Left lung (tissue), 10 donors: ENCODE measurements around the gene STX5. TPM values are rescaled to one million over a fixed set of nuclear protein-coding genes. Genes with fewer than 3 reads are reported as not detected.

ENCODE experiments used
- ATAC-seq: fragments of 200-7000 bp; cut with Tn5 transposase; one replicate; pipeline ENCODE4 v1.9.1; 2020; ENCODE audit warnings: moderate library complexity
- DNase-seq, 4 donors: peaks; one replicate each; pipeline ENCODE4 v3.0.0-alpha.2; 2013 to 2020
- H3K27ac ChIP-seq, 2 donors: fragments of 200-600 bp; sonication (generic) in 1 of 2; one replicate each; pipeline versions ENCODE4 v1.5.0 to v1.8.0; 2020 to 2021
- H3K27me3 ChIP-seq, 2 donors: fragments of 200-600 bp; sonication (generic) in 1 of 2; one replicate each; pipeline versions ENCODE4 v1.5.0 to v1.8.0; 2020 to 2021
- H3K36me3 ChIP-seq, 2 donors: fragments of 200-600 bp; sonication (generic) in 1 of 2; one replicate each; pipeline versions ENCODE4 v1.5.0 to v1.8.0; 2020 to 2021
- H3K4me1 ChIP-seq, 2 donors: fragments of 200-600 bp; one replicate each; pipeline ENCODE4 v1.8.0; 2021
- H3K4me3 ChIP-seq, 2 donors: fragments of 200-600 bp; sonication (generic) in 1 of 2; one replicate each; pipeline versions ENCODE4 v1.5.0 to v1.8.0; 2020 to 2021; ENCODE audit warnings: mild to moderate bottlenecking in 1 of 2
- H3K9me3 ChIP-seq, 2 donors: fragments of 200-600 bp; sonication (generic) in 1 of 2; one replicate each; pipeline versions ENCODE4 v1.5.0 to v1.8.0; 2020 to 2021
- CTCF ChIP-seq, 2 donors: fragments of 200-600 bp; sonication (generic) in 1 of 2; IDR thresholded peaks; one replicate each; pipeline versions ENCODE4 v1.5.0 to v1.8.0; 2021; ENCODE audit warnings: antibody characterized with exemption in 2 of 2
- intact Hi-C, 2 donors: fragments of 100-400 bp; cut with DNase I; formaldehyde crosslinking; loops; one replicate each; pipeline versions ENCODE4 v1.11.2 to v1.14.2; 2022
- polyA plus RNA-seq, 6 donors: library from polyadenylated mRNA; unstranded; fragments of 120-200 nt; gene quantifications; one replicate each; pipeline ENCODE4 v1.2.1, GENCODE V29; 2013; ENCODE audit not compliant: insufficient read length in 6 of 6
- total RNA-seq, 2 donors: library from RNA; stranded (reverse); fragmentation: NEBNext Ultra II Directional; extraction: Animal tissue kit (Norgen Biotek cat#: 25700); gene quantifications; one replicate each; pipeline ENCODE4 v1.2.1, GENCODE V29; 2021
- donor health status: DM: no; HTN: yes; CAD: no.
- donor health status: DM: no; HTN: no; CAD: no.

The STX5 gene
- total and polyA plus RNA-seq, 8 donors: 38.9 to 55.7 (median 50.4) TPM

DNA sequence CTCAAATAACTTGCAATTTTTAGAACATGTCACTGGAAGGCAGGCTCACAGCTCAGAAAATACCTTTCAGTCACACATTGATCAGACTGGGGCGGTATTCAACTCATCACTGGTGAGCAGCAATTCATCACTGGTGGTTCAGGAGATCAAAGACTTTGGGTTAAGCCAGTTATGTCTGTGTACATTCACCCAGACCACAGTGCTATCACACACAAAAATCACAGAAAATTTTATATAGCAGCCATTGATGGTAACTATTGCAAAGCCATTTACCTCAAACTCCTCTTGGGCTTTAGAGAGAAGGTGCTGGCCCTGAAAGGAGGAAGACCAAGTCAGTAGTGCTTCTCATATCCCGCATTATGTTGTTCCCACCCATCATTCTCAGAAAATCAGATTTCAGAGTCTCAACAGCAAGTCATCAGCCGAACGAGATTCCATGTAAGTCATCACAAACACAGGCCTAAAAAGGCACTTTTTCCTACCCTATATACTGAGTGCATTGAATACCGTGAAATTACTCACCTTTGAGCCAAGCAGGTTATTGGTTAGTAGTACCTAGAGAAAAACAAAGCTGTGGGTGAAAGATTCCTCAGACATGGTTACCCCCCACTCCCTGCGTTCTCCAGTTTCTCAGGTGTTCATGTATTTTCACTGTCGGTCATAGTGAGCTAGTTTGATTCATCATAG is 21.6 kb upstream of the STX5 start:
- no peak for TF ChIP-seq CTCF (IDR thresholded peaks at IDR 0.05)
- no peaks in the 10 kb centered on the region for H3K27me3 ChIP-seq
- DNase-seq: no peak
- H3K4me1 ChIP-seq: peaks cover 17 to 63% of the 10 kb centered on the region in 2 donors
- intact Hi-C loops: loop anchor here in 1 of 2 donors (10.0 kb wide), 1 partner anchor 59 kb away; the partner anchor contains the start of gene TMEM223
- ATAC-seq: no peak
- peak overlapping the region; percentile 65 to 81 for H3K4me3 ChIP-seq
- H3K9me3 ChIP-seq: no peaks in the 10 kb centered on the region
- peaks cover 4 to 39% of the 10 kb centered on the region in 2 donors for H3K36me3 ChIP-seq
- H3K27ac ChIP-seq: no peak overlapping the region

- H3K27me3 ChIP-seq: no peaks in the 10 kb centered on the region
- H3K27ac ChIP-seq: no peak overlapping the region
- H3K4me1 ChIP-seq: peaks cover 13 to 57% of the 10 kb centered on the region in 2 donors
- ATAC-seq (no peak), DNase-seq (no peak)
- H3K9me3 ChIP-seq: no peaks in the 10 kb centered on the region
- intact Hi-C loops: loop anchor here in 1 of 2 donors (10.0 kb wide), 1 partner anchor 58 kb away; the partner anchor contains the start of gene TMEM223
- H3K36me3 ChIP-seq: peaks cover 4 to 39% of the 10 kb centered on the region in 2 donors
- no peak for TF ChIP-seq CTCF (IDR thresholded peaks at IDR 0.05)
- peak overlapping the region in 1 of 2 donors; percentile 81 for H3K4me3 ChIP-seq
Observed at GRCh38 chr11:62852523-62853188, 20.8 kb upstream of the STX5 start.

- DNase-seq (no peak), ATAC-seq (no peak)
- H3K4me3 ChIP-seq: no peak overlapping the region
- no peaks in the 10 kb centered on the region for H3K9me3 ChIP-seq
- H3K36me3 ChIP-seq: peaks cover 4 to 39% of the 10 kb centered on the region in 2 donors
- intact Hi-C loops: loop anchor here in 1 of 2 donors (10.0 kb wide), 1 partner anchor 57 kb away; the partner anchor contains the start of gene TMEM223
- H3K27ac ChIP-seq: peak overlapping the region in 1 of 2 donors; percentile 8
- H3K4me1 ChIP-seq: peaks cover 13 to 50% of the 10 kb centered on the region in 2 donors
- H3K27me3 ChIP-seq: no peaks in the 10 kb centered on the region
- TF ChIP-seq CTCF (IDR thresholded peaks at IDR 0.05): no peak
Observed at GRCh38 chr11:62851807-62852522, 20.1 kb upstream of the STX5 start.

DNA sequence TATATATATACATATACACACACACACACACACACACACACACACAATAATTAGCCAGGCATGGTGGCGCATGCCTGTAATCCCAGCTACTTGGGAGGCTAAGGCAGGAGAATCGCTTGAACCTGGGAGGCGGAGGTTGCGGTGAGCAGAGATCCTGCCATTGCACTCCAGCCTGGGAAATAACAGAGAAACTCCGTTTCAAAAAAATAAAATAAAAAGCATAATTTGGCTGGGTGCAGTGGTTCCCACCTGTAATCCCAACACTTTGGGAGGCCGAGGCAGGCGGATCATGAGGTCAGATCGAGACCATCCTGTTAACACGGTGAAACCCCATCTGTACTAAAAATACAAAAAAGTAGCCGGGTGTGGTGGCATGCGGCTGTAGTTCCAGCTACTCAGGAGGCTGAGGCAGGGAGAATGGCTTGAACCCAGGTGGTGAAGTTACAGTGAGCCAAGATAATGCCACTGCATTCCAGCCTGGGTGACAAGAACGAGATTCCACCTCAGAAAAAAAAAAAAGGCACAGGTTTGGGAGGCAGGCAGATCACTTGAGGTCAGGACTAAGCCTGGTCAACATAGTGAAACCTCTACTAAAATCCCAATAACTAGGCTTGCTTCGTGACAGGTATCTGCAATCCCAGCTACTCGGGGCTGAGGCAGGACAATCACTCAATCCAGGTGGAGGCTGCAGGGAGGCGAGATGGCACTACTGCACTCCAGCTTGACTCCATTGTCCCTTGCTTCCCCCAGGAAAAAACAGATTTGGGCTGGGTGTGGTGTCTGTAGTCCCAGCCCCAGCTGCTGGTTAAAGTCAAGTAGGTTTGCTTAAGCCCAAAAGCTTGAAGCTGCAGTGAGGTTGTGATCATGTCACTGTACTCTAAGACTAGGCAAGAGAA is 19.3 kb upstream of the STX5 start:
- H3K9me3 ChIP-seq: no peaks in the 10 kb centered on the region
- intact Hi-C loops: loop anchor here in 1 of 2 donors (10.0 kb wide), 1 partner anchor 56 kb away; the partner anchor contains the start of gene TMEM223
- no peak for DNase-seq
- peaks cover 4 to 39% of the 10 kb centered on the region in 2 donors for H3K36me3 ChIP-seq
- no peak overlapping the region for H3K4me3 ChIP-seq
- no peaks in the 10 kb centered on the region for H3K27me3 ChIP-seq
- no peak for TF ChIP-seq CTCF (IDR thresholded peaks at IDR 0.05)
- no peak for ATAC-seq
- peak overlapping the region in 1 of 2 donors; percentile 8 for H3K27ac ChIP-seq
- H3K4me1 ChIP-seq: peaks cover 13 to 42% of the 10 kb centered on the region in 2 donors
